Stimulated activated CD4-positive, alpha-beta T cell treated with anti-CD3 and anti-CD28 coated beads, Interleukin-12 subunit alpha, Interleukin-12 subunit beta, amount 100 ng/mL, for 4 hours (primary cell): Measurements from ENCODE around the gene CDH22.

Experiments used
- DNase-seq: peaks from one replicate; pipeline ENCODE4 v3.0.0-alpha.2; 2020

CDH22 gene

GRCh38 chr20:46265539-46265938 is 42.8 kb downstream of the CDH22 start:
- DNase-seq: no peak

GRCh38 chr20:46264391-46265266 is 43.7 kb downstream of the CDH22 start:
- DNase-seq: no peak

- DNase-seq: no peak
These were observed 46.6 kb downstream of the CDH22 start for GRCh38 chr20:46261456-46262253.

- DNase-seq: no peak
These were observed 47.3 kb downstream of the CDH22 start for GRCh38 chr20:46260936-46261454.

- no peak for DNase-seq
These were observed 47.8 kb downstream of the CDH22 start for GRCh38 chr20:46260480-46260879.

- no peak for DNase-seq
These were observed 48.9 kb downstream of the CDH22 start for GRCh38 chr20:46259260-46259859.

GRCh38 chr20:46257887-46258286 is 50.4 kb downstream of the CDH22 start:
- DNase-seq: no peak

GRCh38 chr20:46256293-46256692 is 52.0 kb downstream of the CDH22 start:
- DNase-seq: no peak

GRCh38 chr20:46255440-46256104 is 52.7 kb downstream of the CDH22 start:
- DNase-seq: peak; percentile 16

GRCh38 chr20:46253391-46253790 is 54.9 kb downstream of the CDH22 start:
- no peak for DNase-seq

GRCh38 chr20:46252352-46253091 is 55.8 kb downstream of the CDH22 start:
- DNase-seq: no peak

GRCh38 chr20:46251211-46251673 is 57.1 kb downstream of the CDH22 start:
- no peak for DNase-seq

- no peak for DNase-seq
These were observed 57.5 kb downstream of the CDH22 start for GRCh38 chr20:46250772-46251171.

GRCh38 chr20:46249671-46250070 is 58.6 kb downstream of the CDH22 start:
- DNase-seq: no peak

GRCh38 chr20:46246559-46246958 is 61.7 kb downstream of the CDH22 start:
- DNase-seq: no peak

GRCh38 chr20:46243707-46244628 is 64.3 kb downstream of the CDH22 start:
- no peak for DNase-seq

- no peak for DNase-seq
These were observed 65.9 kb downstream of the CDH22 start for GRCh38 chr20:46242390-46242789.

- no peak for DNase-seq
These were observed 67.4 kb downstream of the CDH22 start for GRCh38 chr20:46240881-46241280.

- no peak for DNase-seq
These were observed 68.2 kb downstream of the CDH22 start for GRCh38 chr20:46240065-46240464.

GRCh38 chr20:46237736-46238135 is 70.6 kb downstream of the CDH22 start:
- DNase-seq: no peak

- DNase-seq: no peak
These were observed 71.1 kb downstream of the CDH22 start for GRCh38 chr20:46237227-46237626.
